Mammary epithelial cell (primary cell): Measurements from ENCODE around the gene SDCCAG8.
A peak's percentile ranks its signal among the peaks of the same experiment; 100 is the strongest.

ENCODE experiments used
- EZH2 ChIP-seq: IDR thresholded peaks from 2 replicates; pipeline ENCODE4 v1.6.1; 2012; ENCODE audit warnings: low read length, inconsistent platforms, borderline replicate concordance
- TF ChIP-seq, protein P1 (sequence below), 2 donors: IDR thresholded peaks in 1 of 2; conservative IDR thresholded peaks in 1 of 2; 2 replicates each; pipeline ENCODE4 v1.5.1; 2011 to 2012; ENCODE audit warnings: inconsistent platforms in 2 of 2, low read length in 2 of 2, mild to moderate bottlenecking in 2 of 2, control low read depth in 1 of 2, low read depth in 1 of 2; ENCODE audit not compliant: insufficient read depth in 1 of 2; ENCODE audit errors: extremely low read depth in 1 of 2

DNA sequence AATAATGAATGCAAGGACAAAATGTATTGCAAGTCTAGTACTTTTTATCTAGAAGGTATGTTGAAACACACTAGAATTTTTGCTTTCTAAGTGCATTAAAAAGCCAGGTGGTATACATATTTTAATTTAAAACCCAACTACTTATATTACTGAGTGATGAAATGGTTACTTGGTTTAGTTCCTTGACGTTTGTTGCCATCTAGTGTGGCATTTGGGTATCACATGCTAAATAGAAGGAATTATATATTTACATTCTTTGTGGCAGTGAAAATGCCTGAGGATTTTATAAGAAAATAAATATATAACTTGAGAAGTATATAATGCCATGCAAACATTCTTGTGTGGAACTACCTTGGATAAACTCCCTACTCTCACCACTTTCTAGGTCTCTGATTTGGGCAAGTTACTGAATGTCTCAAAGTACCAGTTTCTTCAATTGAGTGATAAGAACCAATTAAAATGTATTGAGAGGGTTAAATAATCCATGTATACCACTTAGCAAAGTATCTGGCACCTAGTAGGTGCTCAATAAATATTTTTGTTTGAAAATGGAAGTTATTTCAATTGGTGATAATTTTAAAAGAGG, 69.6 kb downstream of the SDCCAG8 start:
- TF ChIP-seq, protein P1, sequence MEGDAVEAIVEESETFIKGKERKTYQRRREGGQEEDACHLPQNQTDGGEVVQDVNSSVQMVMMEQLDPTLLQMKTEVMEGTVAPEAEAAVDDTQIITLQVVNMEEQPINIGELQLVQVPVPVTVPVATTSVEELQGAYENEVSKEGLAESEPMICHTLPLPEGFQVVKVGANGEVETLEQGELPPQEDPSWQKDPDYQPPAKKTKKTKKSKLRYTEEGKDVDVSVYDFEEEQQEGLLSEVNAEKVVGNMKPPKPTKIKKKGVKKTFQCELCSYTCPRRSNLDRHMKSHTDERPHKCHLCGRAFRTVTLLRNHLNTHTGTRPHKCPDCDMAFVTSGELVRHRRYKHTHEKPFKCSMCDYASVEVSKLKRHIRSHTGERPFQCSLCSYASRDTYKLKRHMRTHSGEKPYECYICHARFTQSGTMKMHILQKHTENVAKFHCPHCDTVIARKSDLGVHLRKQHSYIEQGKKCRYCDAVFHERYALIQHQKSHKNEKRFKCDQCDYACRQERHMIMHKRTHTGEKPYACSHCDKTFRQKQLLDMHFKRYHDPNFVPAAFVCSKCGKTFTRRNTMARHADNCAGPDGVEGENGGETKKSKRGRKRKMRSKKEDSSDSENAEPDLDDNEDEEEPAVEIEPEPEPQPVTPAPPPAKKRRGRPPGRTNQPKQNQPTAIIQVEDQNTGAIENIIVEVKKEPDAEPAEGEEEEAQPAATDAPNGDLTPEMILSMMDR (conservative IDR thresholded peaks at IDR 0.05 in 1 of 2, IDR thresholded peaks at IDR 0.05 in 1 of 2; ENCODE audit: extremely low read depth in 1 of 2, insufficient read depth in 1 of 2, low read depth in 1 of 2, low read length in 2 of 2), result peak; percentile 67 to 74
- TF ChIP-seq EZH2, result no peak
